ENCODE data around the gene PLLP.
"Not testable (repeated sequence)": the region's sequence is repeated elsewhere in the genome, so short reads cannot be mapped to it uniquely, and the experiment has no call there.

Gene PLLP

GRCh38 chr16:57271063-57271345, 13.5 kb downstream of the PLLP start:
- DNase-seq: no peak

- no peak for DNase-seq
These were observed 14.0 kb downstream of the PLLP start for GRCh38 chr16:57270221-57271062.

GRCh38 chr16:57268804-57269800, 15.4 kb downstream of the PLLP start:
- DNase-seq: no peak

- not testable (repeated sequence) for DNase-seq
These were observed 17.1 kb downstream of the PLLP start for GRCh38 chr16:57267343-57267742.

GRCh38 chr16:57266531-57267260, 17.8 kb downstream of the PLLP start:
- peak; percentile 33 for DNase-seq

- DNase-seq: no peak
These were observed 18.5 kb downstream of the PLLP start for GRCh38 chr16:57265850-57266530.

- DNase-seq: no peak
These were observed 19.5 kb downstream of the PLLP start for GRCh38 chr16:57264950-57265371.

GRCh38 chr16:57264381-57264780, 20.1 kb downstream of the PLLP start:
- DNase-seq: no peak

GRCh38 chr16:57263541-57264351, 20.7 kb downstream of the PLLP start:
- no peak for DNase-seq

GRCh38 chr16:57262841-57263540, 21.5 kb downstream of the PLLP start:
- no peak for DNase-seq

GRCh38 chr16:57261806-57262205, 22.7 kb downstream of the PLLP start:
- DNase-seq: no peak

GRCh38 chr16:57260294-57260929, 24.1 kb downstream of the PLLP start:
- peak; percentile 25 for DNase-seq

GRCh38 chr16:57258910-57259475, 25.5 kb downstream of the PLLP start:
- no peak for DNase-seq

GRCh38 chr16:57258226-57258909, 26.1 kb downstream of the PLLP start:
- no peak for DNase-seq

GRCh38 chr16:57257455-57258070, 26.9 kb downstream of the PLLP start:
- no peak for DNase-seq

- no peak for DNase-seq
These were observed 27.7 kb downstream of the PLLP start for GRCh38 chr16:57256601-57257395.

- no peak for DNase-seq
These were observed 28.6 kb downstream of the PLLP start for GRCh38 chr16:57255686-57256415.
